Astrocyte (in vitro differentiated cells and primary cell): Measurements from ENCODE around the gene SPEF1.

Source experiments
- EZH2 ChIP-seq: IDR thresholded peaks from 2 replicates; pipeline ENCODE4 v1.6.1; 2012; ENCODE audit warnings: mild to moderate bottlenecking, low read length, inconsistent platforms; ENCODE audit not compliant: insufficient read depth
- TF ChIP-seq, protein P1 (sequence below): IDR thresholded peaks from 2 replicates; pipeline ENCODE4 v1.5.1; 2011; ENCODE audit warnings: low read depth, mild to moderate bottlenecking, inconsistent platforms, low read length, moderate library complexity; ENCODE audit not compliant: insufficient read depth

DNA sequence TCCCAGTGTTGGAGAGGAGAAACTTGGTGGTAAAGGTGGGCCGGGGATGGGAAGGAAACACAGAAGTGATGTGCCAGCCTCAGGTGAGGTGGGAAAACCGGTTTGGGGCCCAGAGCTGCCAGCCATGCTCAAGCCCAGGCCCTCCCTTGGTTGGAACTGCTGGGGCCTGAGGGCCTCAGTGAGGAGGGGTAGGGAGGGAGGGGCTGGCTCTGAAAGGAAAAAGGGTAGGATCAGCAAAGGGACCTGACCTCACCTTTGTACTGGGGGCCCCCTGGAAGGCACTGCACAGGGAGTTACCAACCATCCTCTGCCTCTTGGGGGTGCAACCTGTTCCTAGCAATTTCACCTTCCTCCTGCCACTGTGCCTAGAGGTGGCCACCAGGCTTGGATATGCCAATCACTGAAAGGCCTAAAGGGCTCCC is 1.8 kb upstream of the SPEF1 start:
- TF ChIP-seq, protein P1, sequence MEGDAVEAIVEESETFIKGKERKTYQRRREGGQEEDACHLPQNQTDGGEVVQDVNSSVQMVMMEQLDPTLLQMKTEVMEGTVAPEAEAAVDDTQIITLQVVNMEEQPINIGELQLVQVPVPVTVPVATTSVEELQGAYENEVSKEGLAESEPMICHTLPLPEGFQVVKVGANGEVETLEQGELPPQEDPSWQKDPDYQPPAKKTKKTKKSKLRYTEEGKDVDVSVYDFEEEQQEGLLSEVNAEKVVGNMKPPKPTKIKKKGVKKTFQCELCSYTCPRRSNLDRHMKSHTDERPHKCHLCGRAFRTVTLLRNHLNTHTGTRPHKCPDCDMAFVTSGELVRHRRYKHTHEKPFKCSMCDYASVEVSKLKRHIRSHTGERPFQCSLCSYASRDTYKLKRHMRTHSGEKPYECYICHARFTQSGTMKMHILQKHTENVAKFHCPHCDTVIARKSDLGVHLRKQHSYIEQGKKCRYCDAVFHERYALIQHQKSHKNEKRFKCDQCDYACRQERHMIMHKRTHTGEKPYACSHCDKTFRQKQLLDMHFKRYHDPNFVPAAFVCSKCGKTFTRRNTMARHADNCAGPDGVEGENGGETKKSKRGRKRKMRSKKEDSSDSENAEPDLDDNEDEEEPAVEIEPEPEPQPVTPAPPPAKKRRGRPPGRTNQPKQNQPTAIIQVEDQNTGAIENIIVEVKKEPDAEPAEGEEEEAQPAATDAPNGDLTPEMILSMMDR, result no peak
- TF ChIP-seq EZH2, result no peak
